Measurements from ENCODE around the gene UBE2E2.

The UBE2E2 gene

DNA sequence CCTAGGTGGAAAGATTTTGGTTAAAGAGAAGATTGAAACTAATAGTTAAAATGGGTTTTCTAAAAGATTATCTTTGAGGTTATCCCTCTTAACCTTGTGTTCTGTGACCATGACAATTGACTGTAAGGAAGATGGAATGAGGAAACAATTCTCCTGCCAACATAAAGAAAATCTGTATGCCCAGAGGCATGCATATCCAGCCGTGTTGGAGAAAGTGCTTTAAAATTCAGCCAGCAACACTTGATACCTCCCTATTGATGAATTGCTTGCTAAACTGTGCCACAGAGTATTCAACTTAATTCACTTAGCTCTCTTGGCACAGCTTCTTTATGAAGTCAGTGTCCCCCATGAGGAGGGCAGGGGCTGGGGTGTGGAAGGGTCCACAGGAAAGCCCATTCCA lies 203.5 kb downstream of the UBE2E2 start:
- H3K9me3 ChIP-seq (ENCODE audit: low read length) = no peaks in the 10 kb centered on the region
- peaks cover 9% of the 10 kb centered on the region for H3K4me1 ChIP-seq (ENCODE audit: insufficient read depth, low read length)
- H3K4me3 ChIP-seq (ENCODE audit: low read length) = no peak overlapping the region
- H2AFZ ChIP-seq (ENCODE audit: low read depth, low read length) = no peak overlapping the region
- H3K27me3 ChIP-seq (ENCODE audit: insufficient read depth, low read length) = no peaks in the 10 kb centered on the region
- no peaks in the 10 kb centered on the region for H3K36me3 ChIP-seq (ENCODE audit: insufficient read depth, low read length)

DNA sequence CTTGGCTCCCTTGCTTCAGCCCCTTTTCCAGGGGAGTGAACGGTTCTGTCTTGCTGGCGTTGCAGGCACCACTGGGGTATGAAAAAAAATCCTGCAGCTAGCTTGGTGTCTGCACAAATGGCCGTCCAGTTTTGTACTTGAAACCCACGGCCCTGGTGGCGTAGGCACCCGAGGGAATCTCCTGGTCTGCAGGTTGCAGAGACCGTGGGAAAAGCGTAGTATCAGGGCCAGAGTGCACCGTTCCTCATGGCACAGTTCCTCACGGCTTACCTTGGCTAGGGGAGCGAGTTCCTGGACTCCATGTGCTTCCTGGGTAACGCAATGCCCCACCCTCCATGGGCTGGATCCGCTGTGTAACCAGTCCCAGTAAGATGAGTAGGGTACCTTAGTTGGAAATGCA lies 214.9 kb downstream of the UBE2E2 start:
- no peaks in the 10 kb centered on the region for H3K4me1 ChIP-seq (ENCODE audit: insufficient read depth, low read length)
- H3K4me3 ChIP-seq (ENCODE audit: low read length) = no peak overlapping the region
- no peaks in the 10 kb centered on the region for H3K27me3 ChIP-seq (ENCODE audit: insufficient read depth, low read length)
- no peaks in the 10 kb centered on the region for H3K36me3 ChIP-seq (ENCODE audit: insufficient read depth, low read length)
- H2AFZ ChIP-seq (ENCODE audit: low read depth, low read length) = no peak overlapping the region
- peaks cover 3% of the 10 kb centered on the region for H3K9me3 ChIP-seq (ENCODE audit: low read length)

DNA sequence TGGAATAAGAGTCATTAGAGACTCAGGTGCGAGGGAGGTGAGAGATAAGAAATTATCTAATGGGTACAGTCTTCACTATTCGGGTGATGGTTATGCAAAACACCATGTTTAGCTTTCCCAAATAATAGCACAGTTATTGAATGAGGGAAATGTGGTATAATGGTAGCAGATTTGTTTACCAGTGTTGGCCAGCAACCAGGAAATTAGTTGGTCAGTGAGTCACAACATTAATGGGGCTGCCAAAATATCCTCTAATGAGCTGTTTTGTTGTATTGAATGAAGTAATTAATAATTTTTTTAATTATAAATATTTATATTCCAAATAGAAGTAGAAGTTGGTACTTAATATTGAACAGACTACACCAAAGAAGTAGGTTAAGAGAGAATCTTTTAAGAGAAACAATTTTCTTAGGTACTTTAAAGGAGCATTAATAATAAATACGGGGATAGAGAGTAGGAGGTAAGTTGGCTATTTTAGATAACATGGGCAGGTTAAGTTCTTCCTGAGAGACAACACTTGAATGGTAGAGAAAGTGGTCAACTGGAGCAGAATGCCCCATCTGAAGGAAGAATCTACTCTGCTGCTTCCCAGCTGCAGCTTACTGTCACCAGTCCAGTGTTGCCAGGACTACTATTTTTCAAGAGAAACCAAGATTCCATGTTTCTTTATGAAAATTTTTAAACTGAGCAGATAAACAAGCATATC lies 218.8 kb downstream of the UBE2E2 start:
- H2AFZ ChIP-seq (ENCODE audit: low read depth, low read length) = no peak overlapping the region
- peaks cover 3% of the 10 kb centered on the region for H3K9me3 ChIP-seq (ENCODE audit: low read length)
- H3K4me3 ChIP-seq (ENCODE audit: low read length) = no peak overlapping the region
- H3K4me1 ChIP-seq (ENCODE audit: insufficient read depth, low read length) = no peaks in the 10 kb centered on the region
- H3K36me3 ChIP-seq (ENCODE audit: insufficient read depth, low read length) = no peaks in the 10 kb centered on the region
- no peaks in the 10 kb centered on the region for H3K27me3 ChIP-seq (ENCODE audit: insufficient read depth, low read length)

DNA sequence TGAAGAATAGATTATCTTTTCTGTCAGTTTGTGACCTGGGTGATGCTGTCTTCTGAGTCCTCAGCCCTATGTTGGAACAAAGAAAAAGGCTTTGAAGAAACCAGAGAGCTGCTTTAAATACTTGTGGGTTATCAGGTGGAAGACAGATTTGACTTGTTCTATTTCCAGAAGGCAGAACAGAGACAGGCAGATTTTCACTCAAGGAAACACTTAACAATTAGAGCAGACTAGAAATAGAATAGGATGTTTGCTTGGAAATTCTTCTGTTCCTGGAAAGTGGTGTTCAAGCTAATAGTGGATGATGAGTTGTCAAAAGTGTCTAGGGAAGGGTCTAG lies 219.4 kb downstream of the UBE2E2 start:
- no peaks in the 10 kb centered on the region for H3K27me3 ChIP-seq (ENCODE audit: insufficient read depth, low read length)
- H3K9me3 ChIP-seq (ENCODE audit: low read length) = peaks cover 3% of the 10 kb centered on the region
- H2AFZ ChIP-seq (ENCODE audit: low read depth, low read length) = no peak overlapping the region
- no peaks in the 10 kb centered on the region for H3K4me1 ChIP-seq (ENCODE audit: insufficient read depth, low read length)
- no peaks in the 10 kb centered on the region for H3K36me3 ChIP-seq (ENCODE audit: insufficient read depth, low read length)
- no peak overlapping the region for H3K4me3 ChIP-seq (ENCODE audit: low read length)

DNA sequence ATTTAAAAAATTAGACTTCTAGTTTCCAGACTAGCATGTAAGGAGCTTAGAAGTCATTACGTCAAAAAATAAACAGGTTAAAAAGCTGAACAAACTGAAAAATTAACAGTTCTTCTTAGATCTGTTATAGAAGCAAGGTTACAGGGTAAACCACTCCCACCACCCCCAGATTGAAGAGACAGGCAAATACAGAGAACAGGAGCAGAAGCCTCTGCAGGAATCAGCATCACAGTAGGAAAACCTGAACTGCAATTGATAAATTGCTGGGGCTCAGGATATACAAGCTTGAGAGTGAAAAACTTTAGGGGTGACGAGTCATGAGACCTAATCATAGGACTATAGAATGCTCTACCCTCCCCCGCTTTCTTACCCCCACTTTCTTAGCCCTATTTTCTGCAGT lies 222.3 kb downstream of the UBE2E2 start:
- no peaks in the 10 kb centered on the region for H3K9me3 ChIP-seq (ENCODE audit: low read length)
- no peak overlapping the region for H3K4me3 ChIP-seq (ENCODE audit: low read length)
- no peaks in the 10 kb centered on the region for H3K27me3 ChIP-seq (ENCODE audit: insufficient read depth, low read length)
- no peak overlapping the region for H2AFZ ChIP-seq (ENCODE audit: low read depth, low read length)
- H3K4me1 ChIP-seq (ENCODE audit: insufficient read depth, low read length) = no peaks in the 10 kb centered on the region
- no peaks in the 10 kb centered on the region for H3K36me3 ChIP-seq (ENCODE audit: insufficient read depth, low read length)

DNA sequence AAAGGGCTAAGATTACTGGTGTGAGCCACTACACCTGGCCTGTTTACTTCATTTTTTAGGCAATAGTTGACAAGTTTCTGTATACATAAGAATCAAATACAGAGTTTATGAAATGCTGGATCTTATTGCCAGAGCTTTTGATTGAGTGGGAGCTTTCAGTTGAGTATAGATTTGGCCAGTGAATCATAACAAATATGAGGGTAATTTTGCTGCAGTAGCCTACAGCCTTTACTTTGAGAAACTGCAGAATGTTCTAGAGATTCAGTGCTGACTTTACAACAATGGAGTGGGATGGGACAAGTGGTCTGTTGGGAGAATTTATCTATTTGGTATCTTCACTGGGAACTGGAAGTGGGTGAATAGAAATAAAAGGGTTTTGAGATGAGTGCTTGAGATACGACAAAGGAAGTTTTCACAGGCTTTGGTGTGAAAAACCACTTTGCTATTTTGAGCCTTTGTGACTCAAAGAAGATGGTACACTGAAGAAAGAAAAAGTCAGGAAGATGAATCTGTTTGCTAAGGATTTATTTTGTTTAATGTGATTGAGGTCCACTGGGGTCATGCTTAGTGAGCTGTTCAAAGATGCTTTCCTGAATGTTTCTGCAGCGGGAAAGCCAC lies 227.8 kb downstream of the UBE2E2 start:
- H3K9me3 ChIP-seq (ENCODE audit: low read length) = no peaks in the 10 kb centered on the region
- H3K27me3 ChIP-seq (ENCODE audit: insufficient read depth, low read length) = no peaks in the 10 kb centered on the region
- H3K36me3 ChIP-seq (ENCODE audit: insufficient read depth, low read length) = no peaks in the 10 kb centered on the region
- H3K4me1 ChIP-seq (ENCODE audit: insufficient read depth, low read length) = peaks cover 5% of the 10 kb centered on the region
- H2AFZ ChIP-seq (ENCODE audit: low read depth, low read length) = no peak overlapping the region
- no peak overlapping the region for H3K4me3 ChIP-seq (ENCODE audit: low read length)

DNA sequence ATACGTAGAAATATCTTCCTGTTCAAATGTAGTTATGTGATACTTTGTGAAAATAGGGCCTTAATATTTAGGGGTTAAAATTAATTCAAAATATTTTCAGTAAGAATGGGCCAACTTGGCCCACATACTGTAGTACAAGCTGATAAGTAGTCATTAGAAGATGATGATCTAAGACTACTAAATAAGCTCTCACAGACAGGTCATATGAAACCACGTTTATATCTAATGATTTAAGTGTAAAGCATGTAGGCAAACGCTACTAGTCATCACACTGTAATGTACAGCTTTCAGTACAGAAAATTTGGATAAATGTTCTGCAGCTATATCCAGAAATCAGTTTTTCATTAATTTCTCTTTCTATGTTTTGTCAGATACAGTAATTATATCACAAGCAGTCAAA lies 228.6 kb downstream of the UBE2E2 start:
- H2AFZ ChIP-seq (ENCODE audit: low read depth, low read length) = no peak overlapping the region
- H3K4me1 ChIP-seq (ENCODE audit: insufficient read depth, low read length) = peaks cover 5% of the 10 kb centered on the region
- no peaks in the 10 kb centered on the region for H3K27me3 ChIP-seq (ENCODE audit: insufficient read depth, low read length)
- no peaks in the 10 kb centered on the region for H3K36me3 ChIP-seq (ENCODE audit: insufficient read depth, low read length)
- no peaks in the 10 kb centered on the region for H3K9me3 ChIP-seq (ENCODE audit: low read length)
- no peak overlapping the region for H3K4me3 ChIP-seq (ENCODE audit: low read length)

DNA sequence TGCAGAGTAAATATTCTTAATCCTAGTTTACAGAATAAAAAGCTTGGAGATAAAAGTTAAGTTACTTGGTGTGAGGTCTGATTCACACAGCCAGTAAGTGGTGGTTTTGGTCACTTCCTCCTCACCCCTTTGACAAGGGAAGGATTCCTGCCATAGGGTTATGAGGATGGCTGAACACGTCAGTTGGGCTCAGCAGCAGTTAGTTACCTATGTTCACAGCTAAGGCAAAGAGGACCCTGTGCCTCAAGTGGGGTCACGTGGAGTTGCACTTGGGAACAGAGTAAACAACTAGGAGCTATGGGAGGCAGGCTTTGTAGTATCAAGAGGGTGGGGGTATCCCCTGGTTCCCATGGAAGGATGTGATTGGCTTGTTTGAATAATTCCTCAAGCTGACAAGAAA lies 232.2 kb downstream of the UBE2E2 start:
- no peaks in the 10 kb centered on the region for H3K27me3 ChIP-seq (ENCODE audit: insufficient read depth, low read length)
- H2AFZ ChIP-seq (ENCODE audit: low read depth, low read length) = no peak overlapping the region
- H3K9me3 ChIP-seq (ENCODE audit: low read length) = no peaks in the 10 kb centered on the region
- H3K36me3 ChIP-seq (ENCODE audit: insufficient read depth, low read length) = no peaks in the 10 kb centered on the region
- H3K4me3 ChIP-seq (ENCODE audit: low read length) = no peak overlapping the region
- H3K4me1 ChIP-seq (ENCODE audit: insufficient read depth, low read length) = peaks cover 15% of the 10 kb centered on the region

DNA sequence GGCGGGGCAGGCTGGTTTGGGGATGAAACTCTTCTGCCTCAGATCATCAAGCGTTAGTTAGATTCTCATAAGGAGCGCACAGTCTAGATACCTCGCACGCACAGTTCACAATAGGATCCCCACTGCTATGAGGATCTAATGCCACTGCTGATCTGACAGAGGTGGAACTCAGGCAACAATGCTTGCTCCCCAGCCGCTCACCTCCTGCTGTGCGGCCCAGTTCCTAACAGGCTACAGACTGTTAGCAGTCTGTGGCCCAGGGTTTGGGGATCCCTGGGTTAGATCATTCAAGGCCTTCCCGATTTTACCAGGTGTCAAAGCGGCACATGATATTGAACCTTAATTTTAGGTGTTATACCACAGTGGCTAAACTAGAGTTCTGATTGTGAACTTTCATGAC lies 232.8 kb downstream of the UBE2E2 start:
- Histone ChIP-seq H3K9me3 (ENCODE audit: low read length) (no peaks in the 10 kb centered on the region), H3K36me3 (ENCODE audit: insufficient read depth, low read length) (no peaks in the 10 kb centered on the region), H2AFZ (ENCODE audit: low read depth, low read length) (no peak overlapping the region), H3K4me3 (ENCODE audit: low read length) (no peak overlapping the region), H3K4me1 (ENCODE audit: insufficient read depth, low read length) (peaks cover 13% of the 10 kb centered on the region), H3K27me3 (ENCODE audit: insufficient read depth, low read length) (no peaks in the 10 kb centered on the region)

DNA sequence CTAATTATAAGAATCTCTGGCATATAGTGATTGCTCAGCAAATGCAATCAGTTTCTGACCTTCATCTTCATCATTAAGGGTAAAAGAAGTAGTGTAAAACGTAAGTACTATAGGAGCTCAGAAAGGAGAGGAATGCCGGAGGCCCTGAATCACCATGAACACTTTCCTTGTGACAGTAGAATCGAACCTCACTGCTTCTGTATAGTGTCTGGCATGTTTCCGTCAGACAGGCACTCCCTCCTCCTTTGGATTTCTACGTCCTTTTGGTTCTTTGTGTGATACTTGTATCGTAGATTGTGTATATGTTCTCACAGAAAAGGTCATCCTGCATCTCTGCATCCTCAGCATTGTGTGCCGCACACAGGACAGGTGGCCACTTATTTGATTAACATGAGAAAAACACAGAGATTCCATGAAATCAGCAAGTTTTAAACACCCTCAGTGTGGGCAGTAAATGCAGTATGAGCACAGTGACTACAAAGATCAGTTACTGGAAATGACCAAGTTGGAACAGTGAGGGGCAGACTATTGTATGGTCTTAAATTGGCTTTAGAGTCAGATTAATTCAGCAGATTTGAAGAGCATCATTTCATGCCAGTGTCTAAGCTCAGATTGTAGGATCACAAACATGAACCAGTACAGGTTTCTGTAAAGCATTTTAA lies 234.5 kb downstream of the UBE2E2 start:
- Histone ChIP-seq H3K36me3 (ENCODE audit: insufficient read depth, low read length) (no peaks in the 10 kb centered on the region), H3K4me3 (ENCODE audit: low read length) (no peak overlapping the region), H3K9me3 (ENCODE audit: low read length) (no peaks in the 10 kb centered on the region), H3K4me1 (ENCODE audit: insufficient read depth, low read length) (peaks cover 10% of the 10 kb centered on the region), H3K27me3 (ENCODE audit: insufficient read depth, low read length) (no peaks in the 10 kb centered on the region), H2AFZ (ENCODE audit: low read depth, low read length) (no peak overlapping the region)

DNA sequence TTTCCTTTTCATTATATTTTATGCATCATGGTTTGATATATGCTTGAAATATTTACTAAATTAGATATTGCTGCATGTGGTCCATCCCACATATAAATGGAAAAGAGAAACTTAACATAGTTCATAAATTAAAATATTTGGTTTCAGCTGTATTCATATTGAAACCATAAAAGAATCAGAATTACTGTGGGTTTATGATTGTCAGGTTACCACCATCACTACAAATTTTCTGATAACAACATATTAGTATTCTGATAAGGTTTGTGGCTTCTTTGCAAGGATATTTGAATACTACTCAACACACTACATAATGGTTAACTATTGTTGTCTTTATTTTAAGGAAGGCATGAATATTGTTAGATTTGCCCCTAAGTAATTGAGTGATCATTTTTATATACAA lies 235.5 kb downstream of the UBE2E2 start:
- Histone ChIP-seq H3K4me3 (ENCODE audit: low read length) (no peak overlapping the region), H3K4me1 (ENCODE audit: insufficient read depth, low read length) (peaks cover 10% of the 10 kb centered on the region), H3K36me3 (ENCODE audit: insufficient read depth, low read length) (no peaks in the 10 kb centered on the region), H3K9me3 (ENCODE audit: low read length) (no peaks in the 10 kb centered on the region), H3K27me3 (ENCODE audit: insufficient read depth, low read length) (no peaks in the 10 kb centered on the region), H2AFZ (ENCODE audit: low read depth, low read length) (no peak overlapping the region)

DNA sequence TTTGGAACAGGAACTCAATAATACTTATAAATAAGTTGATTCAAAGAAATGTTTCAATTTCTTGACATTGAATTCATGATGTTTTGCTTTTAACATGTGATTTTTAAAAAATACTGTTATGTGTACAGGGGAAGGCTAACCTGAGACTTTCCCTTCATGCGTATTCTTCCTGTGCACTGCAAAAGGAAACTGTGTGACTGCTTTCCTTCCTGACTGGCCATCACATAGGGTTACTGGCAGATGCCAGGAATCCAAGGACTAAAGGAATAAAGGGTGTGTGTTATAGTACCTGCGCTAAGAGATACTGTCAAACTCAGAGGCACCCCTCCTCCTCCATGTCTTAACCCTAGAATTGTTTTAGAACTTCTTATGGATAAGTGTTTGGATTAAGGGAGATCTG lies 236.0 kb downstream of the UBE2E2 start:
- no peak overlapping the region for H3K4me3 ChIP-seq (ENCODE audit: low read length)
- H3K9me3 ChIP-seq (ENCODE audit: low read length) = no peaks in the 10 kb centered on the region
- H2AFZ ChIP-seq (ENCODE audit: low read depth, low read length) = no peak overlapping the region

DNA sequence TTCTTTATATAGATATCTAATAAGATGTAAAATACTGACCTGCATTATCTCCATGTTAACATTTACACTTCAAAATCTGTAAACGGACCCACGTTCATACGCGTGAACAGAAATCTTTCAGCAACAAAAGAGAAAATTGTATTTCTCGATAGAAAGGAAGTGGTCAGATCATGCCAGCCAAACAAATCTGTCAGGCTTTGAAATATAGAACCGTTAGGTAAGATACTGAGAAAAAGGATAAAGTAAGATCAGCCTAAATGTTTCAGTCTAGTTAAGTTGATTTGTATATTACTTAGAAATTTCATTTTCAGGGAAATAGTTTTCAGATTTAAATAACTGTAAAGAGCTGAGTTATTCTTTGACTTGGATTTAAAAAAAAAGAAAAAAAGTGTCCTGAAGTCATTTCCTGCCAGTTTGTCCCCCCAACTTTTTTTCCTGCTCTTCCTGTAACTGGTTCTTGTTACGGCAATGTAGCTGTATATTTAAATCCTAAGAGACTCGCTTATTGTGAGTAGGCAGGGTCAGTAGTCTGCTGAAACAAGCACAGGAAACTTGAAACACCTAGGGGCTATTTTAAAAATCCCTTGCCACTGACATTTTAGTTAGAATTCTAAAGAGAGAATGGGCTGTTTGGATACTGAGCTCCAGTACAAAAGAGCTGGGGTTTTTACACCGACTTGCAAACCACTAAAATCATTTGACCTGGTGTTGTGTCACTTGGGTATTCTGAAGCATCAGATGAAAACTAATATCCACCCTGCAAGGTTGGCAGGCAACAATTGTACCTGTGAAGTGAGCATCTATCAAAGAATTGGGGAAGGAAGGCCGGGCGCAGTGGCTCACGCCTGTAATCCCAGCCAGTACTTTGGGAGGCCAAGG lies 237.5 kb downstream of the UBE2E2 start:
- no peak overlapping the region for H2AFZ ChIP-seq (ENCODE audit: low read depth, low read length)
- no peaks in the 10 kb centered on the region for H3K36me3 ChIP-seq (ENCODE audit: insufficient read depth, low read length)
- H3K4me3 ChIP-seq (ENCODE audit: low read length) = no peak overlapping the region
- peaks cover 10% of the 10 kb centered on the region for H3K4me1 ChIP-seq (ENCODE audit: insufficient read depth, low read length)
- H3K9me3 ChIP-seq (ENCODE audit: low read length) = no peaks in the 10 kb centered on the region
- no peaks in the 10 kb centered on the region for H3K27me3 ChIP-seq (ENCODE audit: insufficient read depth, low read length)

More for the DNA sequence above, 236.0 kb downstream of the UBE2E2 start:
- Histone ChIP-seq H3K4me1 (ENCODE audit: insufficient read depth, low read length) (peaks cover 10% of the 10 kb centered on the region), H3K27me3 (ENCODE audit: insufficient read depth, low read length) (no peaks in the 10 kb centered on the region), H3K36me3 (ENCODE audit: insufficient read depth, low read length) (no peaks in the 10 kb centered on the region)

Data from neuron (in vitro differentiated cells).